Naive B cell (primary cell): ENCODE results near the gene REC8. TPM values are rescaled to one million over a fixed set of nuclear protein-coding genes. Genes with fewer than 3 reads are reported as not detected.

Experiments
- ATAC-seq, 2 donors: fragments of 150-1000 bp; cut with Tn5 transposase; 2 replicates each; pipeline ENCODE4 v1.10.0; 2021; ENCODE audit warnings: low read depth in 2 of 2, mild to moderate bottlenecking in 2 of 2, moderate library complexity in 2 of 2
- DNase-seq: peaks from one replicate; pipeline ENCODE4 v3.0.0; 2022
- H3K27ac Mint-ChIP-seq, 6 donors: one replicate each; pipeline ENCODE4 v1.8.0; 2020 to 2022; ENCODE audit warnings: mild to moderate bottlenecking in 6 of 6, mixed read lengths in 6 of 6, moderate library complexity in 5 of 6, inconsistent platforms in 2 of 6
- H3K27me3 Mint-ChIP-seq, 3 donors: one replicate each; pipeline ENCODE4 v1.8.0; 2021 to 2022; ENCODE audit warnings: mixed read lengths in 3 of 3, mild to moderate bottlenecking in 1 of 3
- H3K36me3 Mint-ChIP-seq, 2 donors: one replicate each; pipeline ENCODE4 v1.8.0; 2020 to 2022; ENCODE audit warnings: mixed read lengths in 2 of 2, inconsistent platforms in 1 of 2, mild to moderate bottlenecking in 1 of 2
- H3K4me1 Mint-ChIP-seq, 3 donors: one replicate each; pipeline ENCODE4 v1.8.0; 2020 to 2022; ENCODE audit warnings: mixed read lengths in 3 of 3, inconsistent platforms in 1 of 3, mild to moderate bottlenecking in 1 of 3, moderate library complexity in 1 of 3
- H3K4me3 Mint-ChIP-seq, 8 donors: one replicate each; pipeline ENCODE4 v1.8.0; 2020 to 2022; ENCODE audit warnings: mild to moderate bottlenecking in 8 of 8, mixed read lengths in 8 of 8, moderate library complexity in 8 of 8, inconsistent platforms in 2 of 8
- H3K9me3 Mint-ChIP-seq, 7 donors: one replicate each; pipeline ENCODE4 v1.8.0; 2020 to 2022; ENCODE audit warnings: mixed read lengths in 7 of 7, mild to moderate bottlenecking in 5 of 7, inconsistent platforms in 2 of 7, moderate library complexity in 1 of 7
- polyA plus RNA-seq, 6 donors: library from polyadenylated mRNA; unstranded; fragments of 300-500 nt; fragmentation: Illumina TruSeq; gene quantifications; one replicate each; pipeline ENCODE4 v1.2.3, GENCODE V29; 2021; ENCODE audit warnings: low read depth in 6 of 6

Gene REC8
- polyA plus RNA-seq, 6 donors from 2014 or later = 3.6 to 9.6 (median 6.9) TPM

DNA sequence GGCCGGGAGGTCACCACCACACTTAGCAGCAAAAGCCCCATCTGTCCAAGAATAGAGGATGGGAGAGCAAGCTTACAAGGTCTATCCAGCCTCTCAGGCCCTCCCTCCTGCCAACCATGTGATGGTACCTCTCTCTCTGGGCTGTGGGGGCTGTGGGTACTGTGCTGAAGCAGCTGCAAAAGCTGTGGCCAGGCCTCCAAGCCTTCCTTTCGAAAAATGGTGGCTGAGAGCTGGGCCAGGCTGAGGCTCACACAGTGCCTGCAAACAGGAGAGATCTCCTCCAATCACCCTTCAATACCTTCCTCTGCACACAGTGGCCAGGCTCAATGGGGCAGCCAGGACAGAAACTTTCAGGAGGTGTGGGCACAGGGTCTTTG is 15.6 kb downstream of the REC8 start:
- Mint-ChIP-seq H3K9me3 (no peaks in the 10 kb centered on the region), H3K36me3 (peaks cover 0 to 2% of the 10 kb centered on the region in 2 donors), H3K27ac (peak overlapping the region in 4 of 6 donors; percentile 82 to 97 (median 89)), H3K27me3 (no peaks in the 10 kb centered on the region), H3K4me1 (peaks cover 26 to 41% (median 26%) of the 10 kb centered on the region in 3 donors), H3K4me3 (peak overlapping the region; percentile 79 to 98 (median 94))
- no peak for DNase-seq
- no peak for ATAC-seq

DNA sequence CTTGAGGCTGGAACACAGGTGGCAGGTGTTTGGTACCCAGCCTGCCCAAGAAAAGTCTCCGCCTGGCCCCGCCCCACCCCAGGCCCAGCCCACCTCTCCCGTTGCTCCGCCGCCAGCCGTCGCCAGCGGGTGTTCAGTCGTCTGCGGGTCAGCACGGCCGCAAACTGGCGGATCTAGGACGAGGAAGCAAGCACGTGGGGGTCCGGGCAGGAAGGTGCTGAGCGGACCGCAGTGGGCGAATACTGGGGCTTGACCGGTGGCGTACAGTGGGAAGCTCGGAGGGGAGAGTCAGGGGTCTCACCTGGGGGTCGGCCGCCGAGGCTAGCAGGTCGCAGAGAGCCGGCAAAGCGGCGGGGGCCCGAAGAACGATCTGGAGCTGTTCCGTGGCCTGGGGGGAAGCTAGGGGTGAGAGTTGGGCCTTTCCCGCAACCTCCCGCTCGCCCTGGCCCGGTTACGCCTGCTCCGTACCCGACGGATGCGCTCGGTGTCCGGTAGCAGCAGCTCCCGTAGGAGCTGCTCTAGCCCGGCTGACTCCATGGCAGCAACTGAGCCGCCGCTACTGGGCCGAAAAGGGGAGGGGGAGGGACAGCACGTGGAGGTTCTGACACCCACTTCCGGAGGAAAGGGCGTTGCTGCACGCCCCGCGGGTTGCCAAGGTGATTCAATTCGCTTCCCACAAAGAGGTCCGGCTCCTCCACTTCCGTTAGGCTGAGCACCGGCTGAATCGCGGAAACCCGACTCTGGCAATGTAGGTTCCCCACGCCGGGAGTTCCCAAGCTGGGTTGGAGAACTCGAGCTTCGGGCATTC is 16.6 kb downstream of the REC8 start, which contains the start of gene IPO4:
IPO4 (minus strand) TSS at position 566 of the 808 bp plus-strand sequence; CDS start at position 537, 29 bp downstream.
- H3K27me3 Mint-ChIP-seq = no peaks in the 10 kb centered on the region

DNA sequence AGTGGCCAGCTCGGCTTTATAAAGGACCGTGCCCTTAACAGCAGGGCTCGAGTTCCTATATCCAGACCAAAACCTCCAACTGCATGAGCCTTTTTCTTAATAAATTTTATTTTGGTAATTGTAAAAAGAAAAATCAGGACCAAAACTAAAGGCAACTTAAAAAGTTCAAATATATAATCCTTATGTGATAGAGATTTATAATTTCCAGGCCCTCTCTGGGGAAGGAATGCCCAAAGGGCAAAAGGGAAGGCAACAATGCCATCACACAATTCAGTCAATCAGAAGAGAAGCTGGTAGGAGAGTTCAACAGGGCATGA is 17.1 kb downstream of the REC8 start:
- DNase-seq (no peak), ATAC-seq (no peak)
- Mint-ChIP-seq H3K36me3 (no peaks in the 10 kb centered on the region), H3K27ac (peak overlapping the region; percentile 82 to 98 (median 96)), H3K4me3 (peak overlapping the region; percentile 79 to 98 (median 94)), H3K4me1 (peaks cover 30 to 49% (median 32%) of the 10 kb centered on the region in 3 donors), H3K27me3 (no peaks in the 10 kb centered on the region), H3K9me3 (no peaks in the 10 kb centered on the region)

More for the DNA sequence above, 16.6 kb downstream of the REC8 start, which contains the start of gene IPO4:
- H3K27ac Mint-ChIP-seq = peak within 1 kb of the TSS; percentile 82 to 98 (median 96)
- H3K9me3 Mint-ChIP-seq = no peaks in the 10 kb centered on the region
- no peaks in the 10 kb centered on the region for H3K36me3 Mint-ChIP-seq
- DNase-seq (peak; percentile 93), ATAC-seq (peak; percentile 97 to 98)
- H3K4me3 Mint-ChIP-seq = peak within 1 kb of the TSS; percentile 79 to 98 (median 94)
- peaks cover 28 to 48% (median 30%) of the 10 kb centered on the region in 3 donors for H3K4me1 Mint-ChIP-seq

DNA sequence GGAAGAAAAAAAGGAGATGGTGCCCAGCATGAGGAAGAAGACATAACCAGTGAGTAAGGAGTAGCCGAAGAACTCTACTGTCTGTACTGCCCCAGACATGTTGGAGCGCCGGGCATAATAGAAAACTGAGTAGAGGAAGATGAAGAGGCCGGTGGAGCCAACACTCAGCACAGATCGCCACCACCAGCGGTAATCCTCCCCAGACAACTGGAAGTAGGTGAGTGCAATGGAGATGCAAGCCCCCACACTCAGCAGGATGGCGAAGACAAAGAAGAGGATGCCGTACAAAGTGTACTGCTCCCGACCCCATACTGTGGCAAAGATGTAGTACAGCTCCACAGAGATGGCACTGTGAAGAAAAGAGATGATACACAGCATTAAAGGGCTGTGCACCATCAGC is 17.6 kb downstream of the REC8 start:
- Mint-ChIP-seq H3K36me3 (no peaks in the 10 kb centered on the region), H3K27ac (peak overlapping the region; percentile 61 to 98 (median 95)), H3K4me3 (peak overlapping the region in 3 of 8 donors; percentile 6 to 98 (median 95)), H3K27me3 (no peaks in the 10 kb centered on the region), H3K9me3 (no peaks in the 10 kb centered on the region), H3K4me1 (peaks cover 34 to 54% (median 36%) of the 10 kb centered on the region in 3 donors)
- ATAC-seq = no peak
- DNase-seq = no peak

DNA sequence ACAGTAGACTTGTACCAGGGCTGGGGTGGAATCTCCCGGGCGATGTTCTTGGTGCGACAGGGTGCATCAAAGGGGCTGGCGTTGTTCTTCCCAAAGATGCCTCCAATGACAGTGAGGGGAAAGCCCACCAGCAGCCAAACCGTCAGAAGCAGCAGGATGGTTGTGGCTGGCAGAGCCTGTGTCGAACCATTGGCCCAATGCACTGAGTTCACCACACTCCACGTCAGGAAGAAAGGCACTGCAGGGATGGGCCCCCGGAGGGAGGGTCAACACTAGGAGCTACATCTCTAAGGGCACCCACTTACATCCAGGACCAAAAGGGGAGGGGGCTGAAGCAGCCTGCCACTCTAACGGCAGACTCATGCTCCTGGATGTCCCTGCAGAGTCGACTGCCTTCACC is 18.5 kb downstream of the REC8 start:
- H3K9me3 Mint-ChIP-seq = no peaks in the 10 kb centered on the region
- no peaks in the 10 kb centered on the region for H3K27me3 Mint-ChIP-seq
- ATAC-seq (no peak), DNase-seq (no peak)
- peak overlapping the region in 2 of 6 donors; percentile 53 to 82 for H3K27ac Mint-ChIP-seq
- peak overlapping the region in 2 of 8 donors; percentile 42 to 98 for H3K4me3 Mint-ChIP-seq
- no peaks in the 10 kb centered on the region for H3K36me3 Mint-ChIP-seq
- H3K4me1 Mint-ChIP-seq = peaks cover 42 to 60% (median 46%) of the 10 kb centered on the region in 3 donors

DNA sequence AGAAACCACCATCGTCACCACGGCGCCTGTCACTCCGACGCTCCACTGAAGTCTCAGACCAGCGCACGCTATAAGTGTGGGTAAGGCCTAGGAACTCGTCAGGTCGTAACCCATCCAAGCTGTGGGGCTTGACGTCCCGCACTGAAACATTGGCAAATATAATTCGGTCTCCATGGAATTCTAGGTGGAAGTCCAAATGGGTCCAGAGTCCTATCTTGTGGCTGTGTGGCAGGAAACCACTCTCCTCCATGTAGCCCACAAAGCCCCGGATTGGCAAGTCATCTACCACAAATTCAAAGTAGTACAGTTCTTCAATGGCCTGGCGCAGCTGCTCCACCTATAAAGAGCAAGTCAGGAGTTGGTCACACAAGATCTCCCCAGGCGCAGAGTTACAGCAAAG is 21.1 kb downstream of the REC8 start:
- Mint-ChIP-seq H3K4me1 (peaks cover 41 to 66% (median 50%) of the 10 kb centered on the region in 3 donors), H3K36me3 (no peaks in the 10 kb centered on the region), H3K27ac (peak overlapping the region in 4 of 6 donors; percentile 38 to 88 (median 72)), H3K9me3 (no peaks in the 10 kb centered on the region), H3K27me3 (no peaks in the 10 kb centered on the region), H3K4me3 (peak overlapping the region in 5 of 8 donors; percentile 16 to 43 (median 36))
- ATAC-seq (no peak), DNase-seq (no peak)

DNA sequence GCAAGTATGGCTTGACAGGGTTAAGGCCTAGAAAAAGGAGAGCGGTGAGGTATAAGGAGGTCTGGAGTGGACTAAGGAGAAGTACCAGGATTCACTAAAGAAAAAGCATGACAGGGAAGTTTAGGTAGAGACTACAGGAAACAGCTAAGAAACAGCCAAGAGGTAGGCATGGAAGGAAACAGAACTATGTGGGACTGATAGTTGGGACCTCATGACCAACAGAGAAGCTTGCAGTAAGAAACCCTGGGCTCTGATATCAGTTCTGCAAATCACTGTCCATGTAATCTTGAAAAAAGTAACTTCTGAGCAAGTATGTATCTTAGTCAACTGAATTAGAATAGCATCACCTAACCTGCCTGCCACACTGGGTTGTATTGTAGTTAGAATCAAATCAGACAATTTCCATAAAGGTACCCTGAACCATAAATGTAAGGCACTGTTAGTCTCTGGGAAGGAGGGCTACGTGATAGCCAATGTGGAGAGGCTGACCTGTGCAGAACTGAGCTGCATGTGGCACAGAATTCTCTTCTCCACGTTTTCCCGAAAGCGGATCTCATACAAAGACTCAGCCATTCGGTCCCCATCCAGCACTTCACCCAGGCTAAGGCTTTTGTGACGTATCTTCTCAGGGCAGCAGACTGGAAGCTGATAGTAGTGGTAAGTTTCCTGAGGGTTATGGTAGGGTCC is 22.4 kb downstream of the REC8 start:
- Mint-ChIP-seq H3K27ac (peak overlapping the region; percentile 90 to 100 (median 99)), H3K9me3 (no peaks in the 10 kb centered on the region), H3K27me3 (no peaks in the 10 kb centered on the region), H3K4me1 (peaks cover 47 to 64% (median 52%) of the 10 kb centered on the region in 3 donors), H3K36me3 (no peaks in the 10 kb centered on the region), H3K4me3 (peak overlapping the region; percentile 83 to 98 (median 94))
- no peak for DNase-seq
- no peak for ATAC-seq

DNA sequence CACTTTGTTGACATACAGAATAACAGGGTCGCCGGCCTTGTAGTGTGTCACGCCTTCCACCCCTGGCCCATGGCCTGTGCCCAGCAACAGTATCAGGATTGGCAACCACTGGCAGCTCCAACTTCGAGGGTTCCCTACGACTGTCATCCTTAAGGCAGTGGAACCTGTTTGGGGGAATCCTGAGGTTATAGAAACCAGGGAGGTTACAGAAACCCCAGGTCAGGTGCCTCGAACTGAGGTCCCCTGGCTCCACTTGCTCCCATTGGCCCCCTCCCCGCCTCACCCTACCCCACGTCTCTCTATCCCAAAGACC is 22.9 kb downstream of the REC8 start:
- Mint-ChIP-seq H3K4me1 (peaks cover 45 to 68% (median 53%) of the 10 kb centered on the region in 3 donors), H3K36me3 (no peaks in the 10 kb centered on the region), H3K27ac (peak overlapping the region; percentile 90 to 100 (median 99)), H3K4me3 (peak overlapping the region; percentile 83 to 98 (median 94)), H3K27me3 (no peaks in the 10 kb centered on the region), H3K9me3 (no peaks in the 10 kb centered on the region)
- no peak for ATAC-seq
- no peak for DNase-seq

DNA sequence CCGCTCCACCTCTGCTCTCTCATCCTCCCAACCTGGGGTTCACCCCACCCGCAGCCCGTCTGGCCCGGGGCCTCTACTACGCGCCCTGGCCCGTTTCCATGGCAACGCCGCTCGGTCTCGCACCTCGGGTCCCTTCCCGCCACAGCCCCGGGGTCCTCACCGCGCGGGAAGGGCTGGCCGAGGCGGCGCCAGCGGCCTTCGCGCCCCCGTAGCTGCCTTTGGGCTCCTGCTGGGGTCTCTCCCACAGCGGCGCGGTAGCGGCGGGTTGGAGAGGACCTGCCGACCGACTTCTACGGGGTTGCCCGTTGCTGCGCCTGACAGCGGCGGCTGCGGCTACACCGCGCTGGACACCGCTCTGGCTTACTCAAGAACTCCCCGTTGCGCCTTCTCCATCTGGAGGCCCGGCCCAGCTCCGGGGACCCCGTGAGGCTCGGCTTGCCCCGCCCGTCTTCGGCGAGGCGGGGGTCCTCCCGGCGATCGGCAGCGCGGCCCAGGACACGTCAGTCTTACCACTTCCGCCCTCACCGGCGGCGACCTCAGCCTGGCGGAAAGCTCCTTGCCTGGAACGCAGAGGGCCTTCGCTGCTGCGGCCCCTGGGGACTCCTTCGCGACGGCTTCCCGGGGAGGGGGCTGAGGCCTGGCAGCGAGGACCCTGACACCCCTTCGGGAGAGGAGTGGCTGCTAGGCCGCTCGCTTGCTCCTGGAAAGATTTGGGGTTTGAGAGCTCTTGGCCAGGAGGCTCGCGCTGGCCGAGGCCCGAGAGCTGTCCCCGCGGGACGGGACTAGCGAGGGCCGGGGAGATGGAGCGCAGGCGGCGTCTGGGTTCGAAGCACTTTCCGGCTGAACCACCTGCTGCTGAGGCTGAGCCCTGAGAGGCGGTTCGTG is 23.5 kb downstream of the REC8 start, which contains the start of gene TM9SF1:
TM9SF1 (minus strand) TSS at position 256 of the 885 bp plus-strand sequence. CDS start 422 bp downstream, outside the sequence.
- ATAC-seq (peak; percentile 87 to 88), DNase-seq (peak; percentile 91)
- peaks cover 45 to 69% (median 53%) of the 10 kb centered on the region in 3 donors for H3K4me1 Mint-ChIP-seq
- peak within 1 kb of the TSS; percentile 95 to 100 (median 99) for H3K27ac Mint-ChIP-seq
- no peaks in the 10 kb centered on the region for H3K9me3 Mint-ChIP-seq
- peak within 1 kb of the TSS; percentile 83 to 98 (median 94) for H3K4me3 Mint-ChIP-seq
- H3K27me3 Mint-ChIP-seq = no peaks in the 10 kb centered on the region
- H3K36me3 Mint-ChIP-seq = no peaks in the 10 kb centered on the region

DNA sequence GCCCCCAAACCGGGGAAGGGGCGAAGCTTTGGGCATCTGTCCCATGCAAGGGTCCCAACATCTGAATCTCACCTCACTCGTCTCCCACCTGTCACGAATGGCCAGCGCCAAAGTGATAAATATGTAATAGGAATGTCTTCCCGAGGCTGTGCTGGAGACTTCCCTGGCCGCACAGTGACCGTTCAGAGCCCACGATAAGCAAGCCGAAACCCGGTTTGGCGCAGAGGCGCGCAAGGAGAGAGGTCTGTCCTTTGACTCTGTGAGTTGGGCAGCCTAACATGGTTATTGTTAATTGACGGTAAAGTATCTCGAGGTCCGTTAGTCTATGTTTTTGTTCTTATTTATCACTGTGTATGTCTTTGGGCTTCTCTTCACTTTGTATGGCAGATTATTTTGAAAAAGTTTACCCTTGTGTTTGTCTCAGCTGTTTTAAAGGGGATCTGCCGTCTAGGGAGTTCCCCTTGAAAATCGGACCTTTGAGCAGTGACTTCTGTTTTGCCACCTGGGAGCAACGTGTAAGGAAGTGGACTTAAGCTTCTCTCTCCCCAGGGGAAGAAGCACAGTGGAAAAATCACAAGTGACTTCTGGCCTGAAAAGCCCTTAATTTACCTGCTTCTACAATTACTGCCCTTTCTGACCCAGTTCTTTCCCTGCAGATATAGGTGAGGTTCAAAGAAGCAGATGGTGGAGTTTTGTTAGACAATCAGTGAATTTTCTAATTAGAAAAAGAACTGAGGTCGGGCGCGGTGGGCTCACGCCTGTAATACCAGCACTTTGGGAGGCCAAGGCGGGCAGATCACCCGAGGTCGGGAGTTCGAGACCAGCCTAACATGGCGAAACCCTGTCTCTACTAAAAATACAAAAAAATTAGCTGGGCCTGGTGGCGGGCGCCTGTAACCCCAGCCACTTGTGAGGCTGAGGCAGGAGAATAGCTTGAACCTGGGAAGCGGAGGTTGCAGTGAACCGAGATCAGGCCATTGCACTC is 24.5 kb downstream of the REC8 start:
- no peak for DNase-seq
- H3K9me3 Mint-ChIP-seq = no peaks in the 10 kb centered on the region
- ATAC-seq = peak; percentile 4 to 8
- peak overlapping the region; percentile 83 to 98 (median 94) for H3K4me3 Mint-ChIP-seq
- peaks cover 2 to 4% of the 10 kb centered on the region in 2 donors for H3K36me3 Mint-ChIP-seq
- H3K4me1 Mint-ChIP-seq = peaks cover 48 to 70% (median 53%) of the 10 kb centered on the region in 3 donors
- peak overlapping the region; percentile 95 to 100 (median 99) for H3K27ac Mint-ChIP-seq
- H3K27me3 Mint-ChIP-seq = no peaks in the 10 kb centered on the region

DNA sequence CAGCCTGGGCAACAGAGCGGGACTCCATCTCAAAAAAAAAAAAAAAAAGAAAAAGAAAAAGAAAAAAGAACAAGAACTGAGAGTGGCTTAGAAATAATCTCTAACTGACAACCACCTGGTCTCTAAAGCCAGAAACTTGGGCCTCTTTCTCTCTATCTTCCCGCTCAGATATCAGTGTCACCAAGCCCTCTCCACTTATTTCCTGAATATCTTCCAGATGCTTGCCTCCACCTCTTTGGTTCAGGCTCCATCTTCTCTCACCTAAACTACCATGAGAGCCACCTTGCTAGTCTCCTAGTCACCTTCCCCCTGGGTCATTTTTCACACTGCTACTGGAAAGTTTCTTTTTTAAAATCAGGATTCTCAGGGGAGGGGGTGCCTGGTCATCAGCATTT is 25.2 kb downstream of the REC8 start:
- Mint-ChIP-seq H3K27ac (peak overlapping the region; percentile 25 to 99 (median 96)), H3K4me3 (peak overlapping the region; percentile 12 to 98 (median 89)), H3K36me3 (peaks cover 4 to 11% of the 10 kb centered on the region in 2 donors), H3K9me3 (no peaks in the 10 kb centered on the region), H3K4me1 (peaks cover 49 to 69% (median 53%) of the 10 kb centered on the region in 3 donors), H3K27me3 (no peaks in the 10 kb centered on the region)
- ATAC-seq (no peak), DNase-seq (no peak)
